Amygdala (tissue), 56 donors: Measurements from ENCODE around the gene CCDC116.
"Not testable (repeated sequence)": the region's sequence is repeated elsewhere in the genome, so short reads cannot be mapped to it uniquely, and the experiment has no call there.

ENCODE experiments used
- DNase-seq, 56 donors: peaks; one replicate each; lab custom pipeline; 2025; lab: John Stamatoyannopoulos, UW

Gene CCDC116

GRCh38 chr22:21674638-21675245 lies 42.2 kb downstream of the CCDC116 start:
- DNase-seq, result no peak

GRCh38 chr22:21677606-21678443 lies 45.3 kb downstream of the CCDC116 start:
- no peak for DNase-seq

- not testable (repeated sequence) for DNase-seq
Measured at GRCh38 chr22:21678842-21679241, 46.3 kb downstream of the CCDC116 start.

DNA sequence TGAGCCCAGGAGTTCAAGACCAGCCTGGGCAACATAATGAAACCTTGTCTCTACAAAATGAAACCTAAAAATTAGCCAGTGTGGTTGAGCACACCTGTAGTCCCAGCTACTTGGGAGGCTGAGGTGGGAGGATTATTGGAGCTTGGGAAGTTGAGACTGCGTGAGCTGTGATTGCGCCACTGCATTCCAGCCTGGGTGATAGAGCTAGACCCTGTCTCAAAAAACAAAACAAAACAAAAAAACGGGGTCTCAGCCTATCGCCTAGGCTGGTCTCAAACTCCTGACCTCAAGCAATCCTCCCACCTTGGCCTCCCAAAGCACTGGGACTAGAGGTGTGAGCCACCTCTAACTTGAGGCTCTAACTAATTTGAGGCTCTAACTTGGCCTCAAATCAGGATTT lies 46.8 kb downstream of the CCDC116 start:
- no peak for DNase-seq

DNA sequence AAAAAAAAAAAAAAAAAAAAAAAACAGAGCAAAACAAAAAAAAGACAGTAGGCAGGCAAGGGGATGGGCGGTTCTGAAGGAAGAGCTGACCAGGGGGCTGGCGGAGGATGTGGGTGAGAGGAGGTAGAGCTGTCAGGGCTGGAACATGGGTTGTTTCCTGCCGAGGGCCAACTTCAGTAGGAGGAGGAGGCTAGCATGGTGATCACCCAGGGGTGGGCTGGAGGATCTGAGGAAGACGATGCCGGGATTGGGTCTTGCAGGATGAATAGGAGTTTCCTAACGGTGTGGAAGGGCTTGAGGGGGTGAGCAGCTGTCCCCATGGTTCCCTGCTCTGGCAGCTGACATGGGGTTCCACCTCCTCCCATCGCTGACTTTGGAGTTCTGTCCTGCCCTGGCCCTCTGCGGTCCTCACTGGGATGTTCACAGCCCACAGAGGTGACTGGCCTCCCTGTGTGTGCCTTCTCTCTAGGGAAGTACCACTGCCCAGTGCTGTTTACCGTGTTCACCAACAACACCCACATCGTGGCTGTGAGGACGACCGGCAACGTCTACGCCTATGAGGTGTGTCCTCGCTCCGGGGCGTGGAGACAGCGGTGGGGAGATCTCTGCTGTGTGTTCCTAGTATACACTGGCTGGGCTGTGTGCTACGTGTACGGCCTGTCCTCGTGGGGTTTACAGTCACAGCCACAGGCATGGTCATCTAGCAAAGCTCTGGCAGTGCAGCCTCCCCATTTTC lies 48.4 kb downstream of the CCDC116 start:
- no peak for DNase-seq

- DNase-seq, result no peak
Measured at GRCh38 chr22:21681566-21682370, 49.2 kb downstream of the CCDC116 start.

- DNase-seq, result no peak
Measured at GRCh38 chr22:21682385-21683175, 50.0 kb downstream of the CCDC116 start.

GRCh38 chr22:21683401-21683811 lies 50.8 kb downstream of the CCDC116 start:
- no peak for DNase-seq

- no peak for DNase-seq
Measured at GRCh38 chr22:21684492-21685163, 52.1 kb downstream of the CCDC116 start.

DNA sequence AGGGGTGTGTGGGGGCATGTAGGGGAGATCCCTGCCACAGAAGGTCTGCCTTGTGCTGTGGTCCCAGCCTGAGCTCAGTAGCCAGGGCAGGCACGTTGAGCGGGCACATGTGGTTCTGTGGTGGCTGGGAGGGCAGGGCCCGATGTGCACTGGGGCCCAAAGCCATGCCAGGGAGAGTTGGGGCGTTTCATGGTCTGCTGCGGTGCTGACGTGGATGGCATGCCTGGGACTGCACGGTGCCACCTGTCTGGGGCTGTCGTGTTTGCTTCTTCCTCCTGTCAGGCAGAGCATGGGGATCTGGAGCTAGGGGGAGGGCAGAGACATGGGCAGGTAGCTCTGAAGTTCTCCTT lies 52.6 kb downstream of the CCDC116 start:
- DNase-seq, result no peak

DNA sequence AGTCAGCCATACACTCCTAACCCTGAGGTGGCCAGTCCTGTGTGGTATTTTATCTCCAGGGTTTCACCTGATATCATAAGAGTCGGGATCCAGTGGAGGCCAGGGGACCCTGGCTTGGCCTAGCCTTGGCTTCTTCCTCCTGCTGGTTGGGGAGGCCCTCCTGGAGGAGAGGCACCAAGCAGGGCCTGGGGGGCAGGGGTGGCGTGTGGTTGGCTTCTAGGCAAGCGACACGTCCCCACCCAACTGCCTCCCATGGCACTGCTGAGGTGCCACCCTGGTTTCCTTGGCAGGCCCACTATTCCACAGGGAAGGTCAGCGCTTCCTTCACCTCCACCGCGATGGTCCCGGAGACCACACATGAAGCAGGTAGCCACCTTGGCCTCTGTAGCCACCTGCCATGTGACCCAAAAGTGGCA lies 53.6 kb downstream of the CCDC116 start:
- DNase-seq, result no peak
